ENCODE results near the gene MCCC1. TPM values are rescaled to one million over a fixed set of nuclear protein-coding genes. Genes with fewer than 3 reads are reported as not detected.

Gene MCCC1
- 6.7 TPM for polyA plus RNA-seq (2013, experiment 1 of 2)
- 8.0 TPM for polyA plus RNA-seq (2013, experiment 2 of 2)

DNA sequence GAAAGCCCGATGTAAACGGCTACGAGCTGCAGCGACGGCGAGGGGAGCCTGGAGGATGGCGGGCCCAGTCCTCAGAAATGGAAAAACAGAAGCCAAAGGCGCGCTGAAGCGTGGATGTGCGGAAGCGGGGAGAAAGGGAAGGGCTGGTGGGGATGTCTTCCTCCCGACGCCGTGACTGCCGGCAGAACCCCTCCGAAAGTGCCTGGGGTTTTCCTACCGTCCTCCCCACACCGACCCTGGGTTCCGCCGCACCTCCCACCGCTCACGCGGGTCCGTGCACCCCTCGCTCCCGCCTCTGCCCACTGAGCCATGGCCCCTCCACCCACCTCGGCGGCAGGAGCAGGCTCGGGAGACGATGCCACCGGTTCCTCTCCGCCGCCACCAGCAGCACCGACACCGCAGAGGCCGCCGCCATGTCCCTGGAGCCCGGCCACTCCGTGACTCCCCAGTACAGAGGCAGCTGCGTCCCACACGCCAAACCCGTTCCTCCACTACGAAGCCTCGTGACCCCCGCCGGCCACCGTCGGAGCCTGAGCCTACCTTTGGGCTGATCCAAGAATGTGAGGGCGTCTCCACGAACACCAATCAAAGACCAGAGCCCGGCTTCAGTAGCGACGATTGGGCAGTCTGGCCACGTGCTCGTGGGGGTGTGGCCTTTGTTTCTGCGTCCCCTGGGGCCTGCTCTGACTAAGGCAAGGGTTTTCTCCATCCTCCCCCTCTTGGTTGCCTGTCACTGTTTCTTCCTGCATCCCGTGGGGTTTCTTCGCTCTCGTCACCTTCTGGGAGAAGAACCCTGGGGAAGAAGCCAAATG is at the start of gene MCCC1:
Gene MCCC1, minus strand, starts transcription at position 471 of the 812 bp plus-strand sequence. Its CDS starts 56 bp downstream, at position 415.
- Histone ChIP-seq H3K9me3 (ENCODE audit: insufficient read depth, low read depth, low read length) (no peaks in the 10 kb centered on the region), H3K4me3 (ENCODE audit: low read length) (peak within 1 kb of the TSS; percentile 65), H3K4me1 (ENCODE audit: insufficient read depth, low read length) (0 out of 2 replicates have a peak, but pooled peaks cover 3% of the 10 kb centered on the region), H3K36me3 (ENCODE audit: insufficient read depth, low read length) (no peaks in the 10 kb centered on the region), H3K27ac (ENCODE audit: low read depth, low read length) (peak within 1 kb of the TSS; percentile 32), H3K27me3 (ENCODE audit: insufficient read depth, low read length) (no peaks in the 10 kb centered on the region), H3K9ac (ENCODE audit: low read depth, low read length) (peak within 1 kb of the TSS; percentile 68)
- 58% methylated on average over 60 of the region's 60 CpGs for WGBS

DNA sequence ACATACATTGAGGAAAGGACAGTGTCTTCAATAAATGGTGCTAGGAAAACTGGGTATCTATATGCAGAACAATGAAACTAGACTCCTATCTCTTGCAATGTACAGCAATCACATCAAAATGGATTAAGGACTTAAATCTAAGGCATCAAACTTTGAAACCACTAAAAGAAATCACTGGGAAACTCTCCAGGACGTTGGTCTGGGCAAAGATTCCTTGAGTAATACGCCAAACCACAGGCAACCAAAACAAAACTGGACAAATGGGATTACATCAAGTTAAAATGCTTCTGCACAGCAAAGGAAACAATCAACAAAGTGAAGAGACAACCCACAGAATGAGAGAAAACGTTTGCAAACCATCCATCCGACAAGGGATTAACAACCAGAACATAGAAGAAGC is 48.8 kb upstream of the MCCC1 start:
- no peak overlapping the region for H3K27ac ChIP-seq (ENCODE audit: low read depth, low read length)
- H3K36me3 ChIP-seq (ENCODE audit: insufficient read depth, low read length): no peaks in the 10 kb centered on the region
- no peak overlapping the region for H3K9ac ChIP-seq (ENCODE audit: low read depth, low read length)
- no peaks in the 10 kb centered on the region for H3K27me3 ChIP-seq (ENCODE audit: insufficient read depth, low read length)
- 77% methylated on average over 4 of the region's 4 CpGs for WGBS
- no peaks in the 10 kb centered on the region for H3K9me3 ChIP-seq (ENCODE audit: insufficient read depth, low read depth, low read length)
- H3K4me1 ChIP-seq (ENCODE audit: insufficient read depth, low read length): no peaks in the 10 kb centered on the region
- H3K4me3 ChIP-seq (ENCODE audit: low read length): no peak overlapping the region

DNA sequence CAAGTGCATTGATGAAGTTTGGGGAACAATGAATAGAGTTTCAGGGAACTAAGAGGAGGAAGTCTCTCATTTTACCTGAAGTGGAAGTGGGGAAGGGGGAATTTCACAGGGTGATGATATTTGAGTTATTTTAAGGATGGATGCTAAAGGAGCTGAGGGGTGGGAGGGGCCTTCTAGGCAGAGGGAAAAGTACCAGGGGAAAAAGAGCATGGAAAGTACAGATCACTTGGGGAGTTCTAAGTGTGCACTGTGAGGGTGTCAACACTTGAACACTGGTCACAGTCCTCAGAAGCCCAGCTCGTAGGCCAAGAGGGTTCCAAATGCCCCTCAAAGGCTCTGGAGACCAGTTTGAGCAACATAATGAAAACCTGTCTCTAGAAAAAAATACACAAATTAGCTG is 45.1 kb upstream of the MCCC1 start:
- H3K27me3 ChIP-seq (ENCODE audit: insufficient read depth, low read length): no peaks in the 10 kb centered on the region
- no peaks in the 10 kb centered on the region for H3K36me3 ChIP-seq (ENCODE audit: insufficient read depth, low read length)
- H3K4me1 ChIP-seq (ENCODE audit: insufficient read depth, low read length): no peaks in the 10 kb centered on the region
- no peaks in the 10 kb centered on the region for H3K9me3 ChIP-seq (ENCODE audit: insufficient read depth, low read depth, low read length)
- H3K4me3 ChIP-seq (ENCODE audit: low read length): no peak overlapping the region
- H3K9ac ChIP-seq (ENCODE audit: low read depth, low read length): no peak overlapping the region
- H3K27ac ChIP-seq (ENCODE audit: low read depth, low read length): no peak overlapping the region
- WGBS: 86% methylated on average over 1 of the region's 1 CpG

DNA sequence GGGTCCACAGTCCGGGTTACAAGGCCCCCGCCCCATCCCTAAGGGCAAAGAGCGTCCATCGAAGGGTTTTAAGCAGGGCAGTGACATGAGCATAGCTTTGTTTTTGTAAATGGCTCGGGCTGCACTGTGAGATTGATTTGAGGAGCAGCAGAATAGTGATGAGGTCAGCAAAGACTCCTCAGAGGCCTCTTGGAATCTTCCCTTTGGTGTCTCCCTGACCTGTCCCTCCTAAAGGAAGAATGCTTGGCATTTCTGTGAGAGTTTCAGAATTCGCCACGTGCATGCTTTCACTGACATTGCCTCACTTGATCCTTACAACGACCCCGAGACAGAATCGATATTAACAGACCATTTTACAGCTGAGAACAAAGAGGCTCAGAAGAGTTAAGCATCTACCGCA is 42.9 kb upstream of the MCCC1 start:
- WGBS: 79% methylated on average over 11 of the region's 11 CpGs
- no peak overlapping the region for H3K4me3 ChIP-seq (ENCODE audit: low read length)
- H3K9me3 ChIP-seq (ENCODE audit: insufficient read depth, low read depth, low read length): no peaks in the 10 kb centered on the region
- H3K4me1 ChIP-seq (ENCODE audit: insufficient read depth, low read length): no peaks in the 10 kb centered on the region
- no peak overlapping the region for H3K27ac ChIP-seq (ENCODE audit: low read depth, low read length)
- H3K27me3 ChIP-seq (ENCODE audit: insufficient read depth, low read length): no peaks in the 10 kb centered on the region
- H3K36me3 ChIP-seq (ENCODE audit: insufficient read depth, low read length): no peaks in the 10 kb centered on the region
- H3K9ac ChIP-seq (ENCODE audit: low read depth, low read length): no peak overlapping the region

DNA sequence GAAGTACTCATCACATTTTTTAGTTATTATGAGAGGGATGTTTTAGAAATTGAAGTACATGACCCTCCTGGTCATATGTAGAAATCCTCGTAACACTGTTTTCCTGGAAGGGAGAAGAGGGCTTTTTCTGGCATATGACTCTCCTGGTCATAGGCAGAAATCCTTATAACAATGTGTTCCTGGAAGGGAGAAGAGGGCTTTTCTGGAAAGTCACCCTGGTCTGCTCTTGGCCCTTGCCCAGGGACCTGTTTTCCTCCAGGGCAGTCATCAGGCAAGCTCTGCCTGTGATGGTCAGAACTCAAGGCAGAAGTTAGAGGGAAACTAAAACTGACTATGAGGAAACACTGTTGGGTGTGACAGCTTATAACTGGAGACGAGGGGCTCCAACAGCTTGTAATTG is 35.5 kb upstream of the MCCC1 start:
- no peaks in the 10 kb centered on the region for H3K4me1 ChIP-seq (ENCODE audit: insufficient read depth, low read length)
- H3K36me3 ChIP-seq (ENCODE audit: insufficient read depth, low read length): no peaks in the 10 kb centered on the region
- H3K27ac ChIP-seq (ENCODE audit: low read depth, low read length): no peak overlapping the region
- 93% methylated on average over 2 of the region's 2 CpGs for WGBS
- H3K27me3 ChIP-seq (ENCODE audit: insufficient read depth, low read length): no peaks in the 10 kb centered on the region
- no peaks in the 10 kb centered on the region for H3K9me3 ChIP-seq (ENCODE audit: insufficient read depth, low read depth, low read length)
- H3K9ac ChIP-seq (ENCODE audit: low read depth, low read length): no peak overlapping the region
- no peak overlapping the region for H3K4me3 ChIP-seq (ENCODE audit: low read length)

DNA sequence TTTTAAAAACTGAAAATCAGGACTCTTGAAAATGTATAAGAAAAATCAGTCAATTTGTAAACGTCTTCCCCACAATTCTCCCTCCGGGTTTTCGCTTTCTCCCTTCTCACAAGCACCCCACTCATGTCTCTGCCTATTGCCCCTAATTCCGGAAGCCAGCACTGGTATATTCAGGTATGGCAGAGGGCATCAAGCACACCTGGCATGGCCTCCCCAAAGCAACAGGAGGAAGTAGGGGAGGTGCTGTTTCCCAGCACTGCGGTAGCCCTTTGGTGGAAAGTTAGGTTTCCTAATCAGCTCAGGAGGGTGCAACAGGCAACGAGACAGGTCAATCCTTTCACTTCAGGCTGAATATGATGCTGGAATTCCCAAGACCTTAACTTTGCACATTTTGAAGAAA is 33.1 kb upstream of the MCCC1 start:
- Histone ChIP-seq H3K36me3 (ENCODE audit: insufficient read depth, low read length) (no peaks in the 10 kb centered on the region), H3K27me3 (ENCODE audit: insufficient read depth, low read length) (no peaks in the 10 kb centered on the region), H3K9me3 (ENCODE audit: insufficient read depth, low read depth, low read length) (peaks cover 18% of the 10 kb centered on the region), H3K4me1 (ENCODE audit: insufficient read depth, low read length) (no peaks in the 10 kb centered on the region), H3K27ac (ENCODE audit: low read depth, low read length) (no peak overlapping the region), H3K4me3 (ENCODE audit: low read length) (no peak overlapping the region), H3K9ac (ENCODE audit: low read depth, low read length) (no peak overlapping the region)
- 60% methylated on average over 6 of the region's 6 CpGs for WGBS

DNA sequence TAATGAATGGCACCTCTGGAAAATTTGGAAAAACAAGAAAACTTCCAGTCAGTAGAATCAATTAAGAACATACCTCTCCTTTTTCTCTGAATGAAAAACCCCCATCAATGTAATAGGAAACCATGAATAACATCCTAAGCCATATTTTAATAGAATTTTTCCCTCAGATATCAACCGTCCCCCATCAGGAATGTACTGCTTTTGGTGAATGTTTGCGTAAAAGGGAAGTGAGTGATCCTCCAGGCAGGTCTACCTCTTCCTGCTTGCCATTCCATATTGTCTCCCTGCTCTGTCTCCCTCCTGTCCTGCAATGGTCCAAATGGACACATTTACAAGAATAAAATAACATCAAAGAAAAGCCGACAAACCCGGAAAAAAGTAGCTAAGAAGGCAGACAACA is 32.4 kb upstream of the MCCC1 start:
- Histone ChIP-seq H3K27me3 (ENCODE audit: insufficient read depth, low read length) (no peaks in the 10 kb centered on the region), H3K9me3 (ENCODE audit: insufficient read depth, low read depth, low read length) (peaks cover 18% of the 10 kb centered on the region), H3K27ac (ENCODE audit: low read depth, low read length) (no peak overlapping the region), H3K9ac (ENCODE audit: low read depth, low read length) (no peak overlapping the region), H3K36me3 (ENCODE audit: insufficient read depth, low read length) (no peaks in the 10 kb centered on the region), H3K4me1 (ENCODE audit: insufficient read depth, low read length) (no peaks in the 10 kb centered on the region), H3K4me3 (ENCODE audit: low read length) (no peak overlapping the region)
- 71% methylated on average over 4 of the region's 4 CpGs for WGBS

DNA sequence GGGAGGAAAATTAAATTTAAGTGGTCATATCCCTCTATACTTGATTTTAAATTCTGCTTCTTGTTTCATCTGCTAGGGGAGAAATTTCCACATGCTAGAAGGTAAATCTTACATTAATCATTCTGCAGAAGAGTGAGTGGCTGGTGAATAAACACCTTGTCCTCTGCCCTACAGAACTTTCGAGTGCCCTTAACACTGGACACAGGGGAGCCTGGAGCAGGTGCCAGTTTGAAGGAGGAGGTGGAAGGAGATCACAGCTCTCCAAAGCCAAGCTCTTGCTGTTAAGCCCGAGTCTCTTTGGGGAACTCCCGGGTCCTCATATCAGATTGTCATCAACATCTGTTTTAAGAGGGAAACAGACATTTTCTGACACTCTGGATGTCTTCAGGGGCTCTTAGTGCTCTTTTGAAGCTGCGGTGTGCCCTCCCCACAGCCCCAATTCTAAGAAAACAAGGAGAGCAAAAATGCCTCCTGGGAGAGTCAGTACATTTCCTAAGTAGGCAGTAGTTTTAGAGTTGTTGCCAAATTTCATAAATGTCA is 32.0 kb upstream of the MCCC1 start:
- H3K9me3 ChIP-seq (ENCODE audit: insufficient read depth, low read depth, low read length): peaks cover 18% of the 10 kb centered on the region
- no peak overlapping the region for H3K27ac ChIP-seq (ENCODE audit: low read depth, low read length)
- H3K27me3 ChIP-seq (ENCODE audit: insufficient read depth, low read length): no peaks in the 10 kb centered on the region
- no peaks in the 10 kb centered on the region for H3K4me1 ChIP-seq (ENCODE audit: insufficient read depth, low read length)
- no peak overlapping the region for H3K4me3 ChIP-seq (ENCODE audit: low read length)
- no peaks in the 10 kb centered on the region for H3K36me3 ChIP-seq (ENCODE audit: insufficient read depth, low read length)
- no peak overlapping the region for H3K9ac ChIP-seq (ENCODE audit: low read depth, low read length)
- WGBS: 96% methylated on average over 4 of the region's 4 CpGs

DNA sequence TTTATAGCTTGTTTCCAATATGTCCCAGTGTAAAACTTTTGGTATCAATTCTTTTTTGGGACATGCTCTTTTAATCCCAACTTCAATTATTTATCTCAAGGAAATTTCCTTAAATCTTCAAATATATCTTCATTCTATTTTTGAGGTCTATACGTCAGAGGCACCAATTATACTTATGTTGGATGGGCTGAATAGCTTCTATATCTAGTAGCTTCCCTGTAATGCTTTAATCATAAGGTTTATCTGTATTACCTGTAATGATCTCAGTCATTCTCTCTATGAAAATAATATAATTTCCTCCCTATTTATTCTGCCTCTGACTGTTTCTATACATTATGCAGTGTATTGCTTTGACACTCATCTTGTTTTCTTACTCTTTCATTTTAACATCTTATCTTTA is 29.9 kb upstream of the MCCC1 start:
- H3K4me1 ChIP-seq (ENCODE audit: insufficient read depth, low read length): no peaks in the 10 kb centered on the region
- no peaks in the 10 kb centered on the region for H3K36me3 ChIP-seq (ENCODE audit: insufficient read depth, low read length)
- H3K9ac ChIP-seq (ENCODE audit: low read depth, low read length): no peak overlapping the region
- H3K27ac ChIP-seq (ENCODE audit: low read depth, low read length): no peak overlapping the region
- H3K4me3 ChIP-seq (ENCODE audit: low read length): no peak overlapping the region
- no peaks in the 10 kb centered on the region for H3K27me3 ChIP-seq (ENCODE audit: insufficient read depth, low read length)
- no CpG with 5 or more reads among the region's 1 CpG for WGBS
- peaks cover 18% of the 10 kb centered on the region for H3K9me3 ChIP-seq (ENCODE audit: insufficient read depth, low read depth, low read length)

DNA sequence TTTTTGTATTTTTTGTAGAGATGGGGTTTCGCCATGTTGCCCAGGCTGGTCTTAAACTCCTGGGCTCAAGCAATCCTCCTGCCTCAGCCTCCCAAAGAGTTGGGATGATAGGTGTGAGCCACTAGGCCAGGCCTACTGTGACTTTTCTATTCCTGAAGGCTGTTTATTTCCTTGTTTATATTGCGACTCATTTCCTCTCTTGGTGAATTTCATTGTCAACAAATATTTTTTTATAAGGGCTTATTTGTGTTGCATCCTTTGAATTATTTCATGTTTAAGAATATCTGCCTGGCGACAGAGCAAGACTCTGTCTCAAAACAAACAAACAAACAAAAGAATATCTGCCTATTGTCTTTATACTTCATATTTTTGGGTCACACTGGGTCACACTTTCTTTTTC is 29.4 kb upstream of the MCCC1 start:
- Histone ChIP-seq H3K9ac (ENCODE audit: low read depth, low read length) (no peak overlapping the region), H3K27me3 (ENCODE audit: insufficient read depth, low read length) (no peaks in the 10 kb centered on the region), H3K4me1 (ENCODE audit: insufficient read depth, low read length) (no peaks in the 10 kb centered on the region), H3K9me3 (ENCODE audit: insufficient read depth, low read depth, low read length) (peaks cover 18% of the 10 kb centered on the region), H3K36me3 (ENCODE audit: insufficient read depth, low read length) (no peaks in the 10 kb centered on the region), H3K4me3 (ENCODE audit: low read length) (no peak overlapping the region), H3K27ac (ENCODE audit: low read depth, low read length) (no peak overlapping the region)
- 93% methylated on average over 2 of the region's 3 CpGs for WGBS

DNA sequence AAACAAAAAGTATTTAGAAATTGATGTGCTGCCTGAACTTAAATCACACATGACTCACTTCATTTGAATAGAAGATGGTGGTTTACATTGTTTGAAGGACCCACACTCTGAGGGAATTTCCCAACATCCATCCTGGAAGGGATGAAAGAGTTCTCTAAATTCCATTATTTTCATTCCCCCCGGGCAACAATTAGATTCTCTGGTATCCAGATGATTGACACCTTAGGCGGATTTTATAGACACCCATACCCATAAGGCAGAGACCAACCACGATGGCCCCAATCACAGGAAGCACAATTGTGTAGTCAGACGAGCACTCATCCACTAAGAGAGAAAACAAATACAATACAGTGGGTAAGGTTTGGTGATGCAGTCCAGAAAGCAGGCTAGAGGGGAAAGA is 24.6 kb upstream of the MCCC1 start:
- Histone ChIP-seq H3K9me3 (ENCODE audit: insufficient read depth, low read depth, low read length) (peaks cover 9% of the 10 kb centered on the region; the same call in 1 of the 2 replicates), H3K36me3 (ENCODE audit: insufficient read depth, low read length) (no peaks in the 10 kb centered on the region), H3K27ac (ENCODE audit: low read depth, low read length) (no peak overlapping the region), H3K4me3 (ENCODE audit: low read length) (no peak overlapping the region), H3K27me3 (ENCODE audit: insufficient read depth, low read length) (no peaks in the 10 kb centered on the region), H3K4me1 (ENCODE audit: insufficient read depth, low read length) (no peaks in the 10 kb centered on the region), H3K9ac (ENCODE audit: low read depth, low read length) (no peak overlapping the region)
- WGBS: 84% methylated on average over 3 of the region's 4 CpGs

Measured in HUES64 (cell line).